ENCODE results near the gene HIPK1.
"Not testable (repeated sequence)": the region's sequence is repeated elsewhere in the genome, so short reads cannot be mapped to it uniquely, and the experiment has no call there.

HIPK1 gene

GRCh38 chr1:113946112-113946511, 17.0 kb downstream of the HIPK1 start:
- FAIRE-seq: no peak

- no peak for FAIRE-seq
Measured at GRCh38 chr1:113946678-113947387, 17.7 kb downstream of the HIPK1 start.

GRCh38 chr1:113947388-113948107, 18.4 kb downstream of the HIPK1 start:
- no peak for FAIRE-seq

GRCh38 chr1:113948151-113948550, 19.0 kb downstream of the HIPK1 start:
- not testable (repeated sequence) for FAIRE-seq

DNA sequence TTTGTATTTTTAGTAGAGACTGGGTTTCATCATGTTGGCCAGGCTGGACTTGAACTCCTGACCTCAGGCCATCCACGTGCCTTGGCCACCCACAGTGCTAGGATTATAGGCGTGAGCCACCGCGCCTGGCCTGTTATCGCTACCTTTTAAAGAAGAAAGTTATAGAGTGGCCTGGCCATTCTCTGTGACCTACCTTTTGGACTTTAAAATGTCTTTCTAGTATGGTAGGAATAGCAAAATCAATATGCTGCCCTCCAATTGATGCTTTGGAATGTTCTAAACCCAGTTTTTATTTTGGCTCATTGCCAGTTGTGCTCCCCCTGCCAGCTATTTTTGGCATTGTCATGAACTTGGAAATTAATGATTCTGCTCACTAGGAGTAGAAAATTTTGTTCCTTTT, 19.9 kb downstream of the HIPK1 start:
- no peak for FAIRE-seq

- no peak for FAIRE-seq
Measured at GRCh38 chr1:113950908-113951307, 21.8 kb downstream of the HIPK1 start.

DNA sequence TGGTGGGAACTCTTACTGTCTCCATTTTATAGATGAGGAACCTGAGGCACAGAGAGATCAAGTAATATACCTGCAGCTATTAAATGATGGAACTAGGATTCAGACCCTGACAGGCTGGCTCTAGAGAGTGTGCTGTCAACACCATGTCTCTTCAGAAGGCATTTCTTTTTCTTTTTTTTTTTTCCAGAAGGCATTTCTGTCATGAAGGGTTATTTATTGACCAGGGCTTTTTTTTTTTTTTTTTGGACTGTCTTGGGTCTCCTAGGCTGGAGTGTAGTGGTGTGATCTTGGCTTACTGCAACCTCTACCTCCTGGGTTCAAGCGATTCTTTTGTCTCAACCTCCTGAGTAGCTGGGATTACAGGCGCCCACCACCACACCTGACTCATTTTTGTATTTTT, 22.6 kb downstream of the HIPK1 start:
- no peak for FAIRE-seq

- FAIRE-seq: no peak
Measured at GRCh38 chr1:113957984-113958383, 28.9 kb downstream of the HIPK1 start.

DNA sequence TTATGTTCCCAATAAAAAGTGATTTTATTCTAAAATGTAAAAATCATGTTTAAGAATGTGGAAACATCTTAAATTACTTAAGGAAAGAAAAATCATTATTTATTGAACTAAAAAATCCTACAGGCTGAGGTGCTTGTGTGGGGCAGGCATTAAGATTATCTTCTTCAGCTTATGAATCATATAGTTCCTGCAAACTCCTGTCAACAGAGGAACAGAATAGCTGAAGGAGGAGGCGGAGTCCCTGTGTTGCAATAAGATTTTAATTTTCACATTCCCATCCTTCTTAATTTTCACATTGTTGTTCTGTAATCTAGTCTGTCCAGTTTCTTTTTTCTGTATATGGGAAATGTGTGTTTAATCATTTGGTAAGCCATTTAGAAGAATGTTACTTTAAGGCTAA, 29.6 kb downstream of the HIPK1 start:
- FAIRE-seq: no peak

GRCh38 chr1:113963281-113963906, 34.3 kb downstream of the HIPK1 start:
- no peak for FAIRE-seq

- no peak for FAIRE-seq
Measured at GRCh38 chr1:113965703-113966412, 36.7 kb downstream of the HIPK1 start.

DNA sequence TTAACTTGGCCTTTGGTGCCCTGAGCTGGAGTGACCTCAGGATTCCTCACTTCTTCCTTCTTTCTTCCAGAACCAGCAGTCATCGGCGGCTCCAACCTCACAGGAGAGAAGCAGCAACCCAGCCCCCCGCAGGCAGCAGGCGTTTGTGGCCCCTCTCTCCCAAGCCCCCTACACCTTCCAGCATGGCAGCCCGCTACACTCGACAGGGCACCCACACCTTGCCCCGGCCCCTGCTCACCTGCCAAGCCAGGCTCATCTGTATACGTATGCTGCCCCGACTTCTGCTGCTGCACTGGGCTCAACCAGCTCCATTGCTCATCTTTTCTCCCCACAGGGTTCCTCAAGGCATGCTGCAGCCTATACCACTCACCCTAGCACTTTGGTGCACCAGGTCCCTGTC, 43.8 kb downstream of the HIPK1 start:
- FAIRE-seq: no peak

DNA sequence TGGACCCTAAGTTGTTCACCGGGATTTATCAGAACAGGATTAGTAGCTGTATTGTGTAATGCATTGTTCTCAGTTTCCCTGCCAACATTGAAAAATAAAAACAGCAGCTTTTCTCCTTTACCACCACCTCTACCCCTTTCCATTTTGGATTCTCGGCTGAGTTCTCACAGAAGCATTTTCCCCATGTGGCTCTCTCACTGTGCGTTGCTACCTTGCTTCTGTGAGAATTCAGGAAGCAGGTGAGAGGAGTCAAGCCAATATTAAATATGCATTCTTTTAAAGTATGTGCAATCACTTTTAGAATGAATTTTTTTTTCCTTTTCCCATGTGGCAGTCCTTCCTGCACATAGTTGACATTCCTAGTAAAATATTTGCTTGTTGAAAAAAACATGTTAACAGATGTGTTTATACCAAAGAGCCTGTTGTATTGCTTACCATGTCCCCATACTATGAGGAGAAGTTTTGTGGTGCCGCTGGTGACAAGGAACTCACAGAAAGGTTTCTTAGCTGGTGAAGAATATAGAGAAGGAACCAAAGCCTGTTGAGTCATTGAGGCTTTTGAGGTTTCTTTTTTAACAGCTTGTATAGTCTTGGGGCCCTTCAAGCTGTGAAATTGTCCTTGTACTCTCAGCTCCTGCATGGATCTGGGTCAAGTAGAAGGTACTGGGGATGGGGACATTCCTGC, 46.2 kb downstream of the HIPK1 start:
- peak; percentile 8 for FAIRE-seq

DNA sequence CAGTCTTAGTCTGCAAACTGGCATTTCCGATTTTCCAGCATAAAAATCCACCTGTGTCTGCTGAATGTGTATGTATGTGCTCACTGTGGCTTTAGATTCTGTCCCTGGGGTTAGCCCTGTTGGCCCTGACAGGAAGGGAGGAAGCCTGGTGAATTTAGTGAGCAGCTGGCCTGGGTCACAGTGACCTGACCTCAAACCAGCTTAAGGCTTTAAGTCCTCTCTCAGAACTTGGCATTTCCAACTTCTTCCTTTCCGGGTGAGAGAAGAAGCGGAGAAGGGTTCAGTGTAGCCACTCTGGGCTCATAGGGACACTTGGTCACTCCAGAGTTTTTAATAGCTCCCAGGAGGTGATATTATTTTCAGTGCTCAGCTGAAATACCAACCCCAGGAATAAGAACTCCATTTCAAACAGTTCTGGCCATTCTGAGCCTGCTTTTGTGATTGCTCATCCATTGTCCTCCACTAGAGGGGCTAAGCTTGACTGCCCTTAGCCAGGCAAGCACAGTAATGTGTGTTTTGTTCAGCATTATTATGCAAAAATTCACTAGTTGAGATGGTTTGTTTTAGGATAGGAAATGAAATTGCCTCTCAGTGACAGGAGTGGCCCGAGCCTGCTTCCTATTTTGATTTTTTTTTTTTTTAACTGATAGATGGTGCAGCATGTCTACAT, 47.6 kb downstream of the HIPK1 start:
- peak; percentile 71 for FAIRE-seq

DNA sequence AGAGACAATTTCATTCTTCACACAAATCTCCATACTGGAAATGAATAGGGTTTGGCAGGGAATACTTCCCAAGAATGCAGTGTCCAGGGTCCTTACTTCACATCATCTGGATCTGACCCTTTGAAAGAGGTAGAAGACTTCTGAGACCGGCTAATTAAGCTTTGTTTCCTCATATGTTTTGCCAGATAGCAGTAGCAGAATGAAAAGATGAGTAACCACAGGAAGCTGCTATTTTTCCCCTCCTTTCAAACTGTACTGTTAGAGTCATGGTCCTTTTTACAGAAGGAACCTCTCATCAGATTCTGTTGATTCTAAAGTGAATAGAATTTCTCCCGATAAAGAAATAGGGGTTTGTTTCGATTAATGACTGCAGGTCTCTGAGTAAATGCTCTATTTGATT, 48.8 kb downstream of the HIPK1 start:
- no peak for FAIRE-seq

- FAIRE-seq: peak; percentile 66
Measured at GRCh38 chr1:113978863-113979702, 50.0 kb downstream of the HIPK1 start, which contains the start of gene OLFML3. OLFML3 (plus strand) TSS chr1:113979474; CDS start chr1:113979517, 43 bp downstream.

DNA sequence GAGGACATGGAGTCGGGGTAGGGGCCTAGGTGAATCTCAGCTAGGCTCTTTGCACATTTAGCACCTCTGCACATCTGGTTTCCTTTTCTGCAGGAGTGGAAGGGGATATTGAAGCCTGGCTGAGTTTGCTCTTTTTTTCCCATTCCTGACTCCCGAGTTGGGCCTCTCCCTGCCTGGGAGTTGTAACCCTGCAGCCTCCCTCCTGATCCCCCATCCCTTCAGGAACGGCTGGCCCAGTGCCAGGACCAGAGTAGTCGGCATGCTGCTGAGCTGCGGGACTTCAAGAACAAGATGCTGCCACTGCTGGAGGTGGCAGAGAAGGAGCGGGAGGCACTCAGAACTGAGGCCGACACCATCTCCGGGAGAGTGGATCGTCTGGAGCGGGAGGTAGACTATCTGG, 51.0 kb downstream of the HIPK1 start:
- FAIRE-seq: no peak

DNA sequence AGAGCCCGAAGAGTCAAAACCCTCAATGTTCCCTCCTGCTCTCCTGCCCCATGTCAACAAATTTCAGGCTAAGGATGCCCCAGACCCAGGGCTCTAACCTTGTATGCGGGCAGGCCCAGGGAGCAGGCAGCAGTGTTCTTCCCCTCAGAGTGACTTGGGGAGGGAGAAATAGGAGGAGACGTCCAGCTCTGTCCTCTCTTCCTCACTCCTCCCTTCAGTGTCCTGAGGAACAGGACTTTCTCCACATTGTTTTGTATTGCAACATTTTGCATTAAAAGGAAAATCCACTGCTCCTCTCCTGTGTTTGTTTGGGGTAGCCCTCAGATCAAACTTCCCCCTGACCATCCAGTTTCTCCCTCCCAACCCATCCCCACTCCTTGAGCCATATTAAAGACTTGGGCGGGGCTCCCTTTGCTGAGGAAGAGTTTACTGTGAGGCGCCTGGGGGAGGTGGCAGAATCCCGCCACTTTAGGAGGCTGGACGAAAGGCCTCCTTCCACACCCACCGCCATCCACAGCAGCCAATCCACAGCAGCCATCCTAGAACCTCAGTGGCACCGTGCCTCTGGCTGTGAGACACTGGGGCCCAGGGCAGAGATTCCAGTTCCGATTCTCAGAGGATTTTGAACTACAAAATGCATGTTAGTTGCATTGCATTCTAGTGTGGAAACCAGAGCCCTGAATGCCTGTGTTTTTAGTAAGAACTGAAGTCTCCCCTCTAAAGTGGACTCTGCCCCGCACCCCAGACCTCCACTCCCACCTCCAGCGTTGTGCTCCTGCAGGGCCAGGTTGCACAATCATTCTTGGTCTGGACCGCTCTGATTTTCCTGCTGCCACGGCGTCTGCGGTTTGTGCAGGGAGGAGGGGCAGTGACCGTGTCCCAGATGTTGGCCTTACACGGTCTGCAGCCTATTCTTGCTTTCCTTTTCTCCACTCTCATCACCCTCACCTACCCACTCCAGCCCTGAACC, 53.1 kb downstream of the HIPK1 start:
- FAIRE-seq: no peak

DNA sequence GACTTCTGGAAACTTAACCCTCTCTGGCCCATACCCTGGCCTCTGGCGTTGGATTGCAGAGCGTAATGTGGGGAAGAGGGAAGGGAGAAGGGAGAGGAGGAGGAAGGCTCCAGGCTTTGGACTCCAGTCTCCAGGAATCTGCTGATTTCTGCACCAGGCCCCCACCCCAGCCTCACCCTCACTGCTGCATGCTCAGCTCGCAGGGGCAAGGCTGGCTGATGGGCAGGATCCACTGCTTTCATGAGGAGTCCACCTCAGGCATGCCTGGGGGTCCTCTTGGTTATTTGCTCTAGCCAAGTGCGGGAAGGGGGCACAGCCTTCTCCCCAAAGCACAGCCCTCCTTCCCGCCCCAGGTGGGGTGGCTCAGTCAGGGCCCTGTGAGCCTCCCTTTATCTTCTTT, 53.8 kb downstream of the HIPK1 start:
- FAIRE-seq: no peak

DNA sequence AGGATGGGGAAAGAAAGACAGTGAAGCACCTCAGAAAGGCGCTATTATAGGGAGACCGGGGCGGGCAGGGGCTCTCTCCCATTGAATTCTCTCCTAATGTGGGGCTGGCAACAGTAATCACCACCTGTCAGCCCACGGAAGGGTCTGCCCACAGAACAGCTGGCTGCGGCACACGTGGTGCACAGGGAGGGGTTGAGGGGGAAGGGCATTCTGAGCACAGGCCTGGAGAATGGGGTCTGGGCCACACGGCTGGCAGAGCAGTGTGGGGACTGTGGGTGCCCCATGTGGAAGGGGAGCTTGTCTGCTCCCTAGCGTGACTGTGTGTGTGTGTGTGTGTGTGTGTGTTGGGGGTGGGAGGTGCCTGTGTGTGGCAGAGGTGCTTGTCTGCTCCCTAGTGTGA, 54.3 kb downstream of the HIPK1 start:
- FAIRE-seq: no peak
